HG03521 (cell line): ENCODE data around the gene SPN.
"Not testable (repeated sequence)": the region's sequence is repeated elsewhere in the genome, so short reads cannot be mapped to it uniquely, and the experiment has no call there.

Experiments
- ATAC-seq: cut with Tn5 transposase; IDR thresholded peaks from one replicate; pipeline ENCODE4 v1.9.1; 2021; ENCODE audit warnings: mild to moderate bottlenecking, moderate library complexity; ENCODE audit not compliant: unreplicated experiment

The SPN gene

GRCh38 chr16:29644973-29645693, 17.9 kb upstream of the SPN start:
- no peak for ATAC-seq

- ATAC-seq: no peak
Observed at GRCh38 chr16:29645694-29646187, 17.3 kb upstream of the SPN start.

- ATAC-seq: no peak
Observed at GRCh38 chr16:29646947-29647346, 16.1 kb upstream of the SPN start.

- no peak for ATAC-seq
Observed at GRCh38 chr16:29649588-29650494, 13.2 kb upstream of the SPN start.

- ATAC-seq: no peak
Observed at GRCh38 chr16:29650771-29651170, 12.3 kb upstream of the SPN start.

GRCh38 chr16:29651774-29652349, 11.2 kb upstream of the SPN start:
- no peak for ATAC-seq

GRCh38 chr16:29653471-29653870, 9.6 kb upstream of the SPN start:
- no peak for ATAC-seq

- ATAC-seq: not testable (repeated sequence)
Observed at GRCh38 chr16:29653890-29654289, 9.2 kb upstream of the SPN start.

- no peak for ATAC-seq
Observed at GRCh38 chr16:29656688-29657523, 6.1 kb upstream of the SPN start.

- no peak for ATAC-seq
Observed at GRCh38 chr16:29658705-29659104, 4.3 kb upstream of the SPN start.

GRCh38 chr16:29662000-29662728, 883 bp upstream of the SPN start:
- no peak for ATAC-seq

- ATAC-seq: no peak
Observed at GRCh38 chr16:29662729-29663015, 375 bp upstream of the SPN start.

- no peak for ATAC-seq
Observed at GRCh38 chr16:29663807-29664090, 702 bp downstream of the SPN start.

GRCh38 chr16:29664091-29664921, 1.3 kb downstream of the SPN start:
- no peak for ATAC-seq

- ATAC-seq: no peak
Observed at GRCh38 chr16:29665294-29666077, 2.4 kb downstream of the SPN start.

- not testable (repeated sequence) for ATAC-seq
Observed at GRCh38 chr16:29667322-29667610, 4.2 kb downstream of the SPN start.

- ATAC-seq: no peak
Observed at GRCh38 chr16:29667755-29668154, 4.7 kb downstream of the SPN start.

- no peak for ATAC-seq
Observed at GRCh38 chr16:29668267-29668666, 5.2 kb downstream of the SPN start.

GRCh38 chr16:29673501-29673900, 10.5 kb downstream of the SPN start:
- no peak for ATAC-seq
